Measurements from ENCODE around the gene FUT3. TPM values are rescaled to one million over a fixed set of nuclear protein-coding genes. Genes with fewer than 3 reads are reported as not detected.

FUT3 gene
- total RNA-seq, 1 donor from 2014 or later = 1.4 TPM

- peak overlapping the region; percentile 44 for H3K4me3 ChIP-seq (ENCODE audit: low read depth, low read length)
- DNase-seq (ENCODE audit: low read depth) = no peak
- TF ChIP-seq, protein P1, sequence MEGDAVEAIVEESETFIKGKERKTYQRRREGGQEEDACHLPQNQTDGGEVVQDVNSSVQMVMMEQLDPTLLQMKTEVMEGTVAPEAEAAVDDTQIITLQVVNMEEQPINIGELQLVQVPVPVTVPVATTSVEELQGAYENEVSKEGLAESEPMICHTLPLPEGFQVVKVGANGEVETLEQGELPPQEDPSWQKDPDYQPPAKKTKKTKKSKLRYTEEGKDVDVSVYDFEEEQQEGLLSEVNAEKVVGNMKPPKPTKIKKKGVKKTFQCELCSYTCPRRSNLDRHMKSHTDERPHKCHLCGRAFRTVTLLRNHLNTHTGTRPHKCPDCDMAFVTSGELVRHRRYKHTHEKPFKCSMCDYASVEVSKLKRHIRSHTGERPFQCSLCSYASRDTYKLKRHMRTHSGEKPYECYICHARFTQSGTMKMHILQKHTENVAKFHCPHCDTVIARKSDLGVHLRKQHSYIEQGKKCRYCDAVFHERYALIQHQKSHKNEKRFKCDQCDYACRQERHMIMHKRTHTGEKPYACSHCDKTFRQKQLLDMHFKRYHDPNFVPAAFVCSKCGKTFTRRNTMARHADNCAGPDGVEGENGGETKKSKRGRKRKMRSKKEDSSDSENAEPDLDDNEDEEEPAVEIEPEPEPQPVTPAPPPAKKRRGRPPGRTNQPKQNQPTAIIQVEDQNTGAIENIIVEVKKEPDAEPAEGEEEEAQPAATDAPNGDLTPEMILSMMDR (conservative IDR thresholded peaks at IDR 0.05; ENCODE audit: low read depth, low read length) = peak; percentile 95
These were observed 47.3 kb downstream of the FUT3 start for GRCh38 chr19:5803752-5804515.

GRCh38 chr19:5803441-5803751 is 47.9 kb downstream of the FUT3 start:
- DNase-seq (ENCODE audit: low read depth) = no peak
- TF ChIP-seq, protein P1 (conservative IDR thresholded peaks at IDR 0.05; ENCODE audit: low read depth, low read length) = no peak
- peak overlapping the region; percentile 44 for H3K4me3 ChIP-seq (ENCODE audit: low read depth, low read length)

GRCh38 chr19:5801796-5802619 is 49.2 kb downstream of the FUT3 start:
- H3K4me3 ChIP-seq (ENCODE audit: low read depth, low read length) = no peak overlapping the region
- no peak for DNase-seq (ENCODE audit: low read depth)
- TF ChIP-seq, protein P1 (conservative IDR thresholded peaks at IDR 0.05; ENCODE audit: low read depth, low read length) = no peak

DNA sequence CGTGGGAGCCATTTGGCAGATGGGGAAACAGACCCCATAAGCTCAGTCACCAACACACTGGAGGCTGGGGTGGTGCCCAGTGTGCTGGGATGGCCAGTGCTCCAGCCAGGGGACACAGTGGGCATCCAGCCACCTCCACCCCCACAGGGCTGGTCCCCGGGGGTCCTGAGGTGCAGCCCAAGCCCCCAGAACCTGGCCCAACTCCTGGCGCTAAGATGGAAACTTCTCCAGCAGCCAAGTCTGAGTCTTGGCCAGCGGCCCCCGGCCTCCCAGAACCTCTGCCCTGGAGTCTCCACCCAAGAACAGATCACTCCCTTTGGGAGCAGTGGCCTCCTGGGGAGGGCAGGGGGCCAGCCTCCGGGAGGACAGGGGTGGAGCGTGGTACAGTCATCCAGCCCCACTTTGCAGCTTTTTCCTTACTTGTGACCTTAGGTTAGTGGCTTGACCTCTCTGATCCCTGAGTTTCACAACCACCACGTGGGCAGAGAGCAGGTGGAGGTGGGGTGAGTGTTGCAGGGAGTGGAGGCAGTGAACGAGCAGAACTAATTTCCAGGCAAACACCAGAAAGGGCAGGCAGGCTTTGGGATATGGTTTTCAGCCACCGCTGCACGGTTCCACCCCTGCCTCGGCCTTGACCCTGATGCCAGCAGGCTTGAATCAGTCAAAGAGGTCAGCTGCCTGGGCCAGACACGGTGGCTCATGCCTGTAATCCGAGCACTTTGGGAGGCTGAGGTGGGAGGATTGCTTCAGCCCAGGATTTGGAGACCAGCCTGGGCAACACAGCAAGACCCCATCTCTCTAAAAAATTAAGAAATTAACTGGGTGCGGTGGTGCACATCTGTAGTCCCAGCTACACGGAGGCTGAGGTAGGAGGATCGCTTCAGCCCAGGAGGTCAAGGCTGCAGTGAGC is 50.6 kb downstream of the FUT3 start:
- DNase-seq (ENCODE audit: low read depth) = no peak
- TF ChIP-seq, protein P1 (conservative IDR thresholded peaks at IDR 0.05; ENCODE audit: low read depth, low read length) = no peak
- H3K4me3 ChIP-seq (ENCODE audit: low read depth, low read length) = no peak overlapping the region

GRCh38 chr19:5799247-5800241 is 51.7 kb downstream of the FUT3 start:
- DNase-seq (ENCODE audit: low read depth) = no peak
- TF ChIP-seq, protein P1 (conservative IDR thresholded peaks at IDR 0.05; ENCODE audit: low read depth, low read length) = no peak
- no peak overlapping the region for H3K4me3 ChIP-seq (ENCODE audit: low read depth, low read length)

DNA sequence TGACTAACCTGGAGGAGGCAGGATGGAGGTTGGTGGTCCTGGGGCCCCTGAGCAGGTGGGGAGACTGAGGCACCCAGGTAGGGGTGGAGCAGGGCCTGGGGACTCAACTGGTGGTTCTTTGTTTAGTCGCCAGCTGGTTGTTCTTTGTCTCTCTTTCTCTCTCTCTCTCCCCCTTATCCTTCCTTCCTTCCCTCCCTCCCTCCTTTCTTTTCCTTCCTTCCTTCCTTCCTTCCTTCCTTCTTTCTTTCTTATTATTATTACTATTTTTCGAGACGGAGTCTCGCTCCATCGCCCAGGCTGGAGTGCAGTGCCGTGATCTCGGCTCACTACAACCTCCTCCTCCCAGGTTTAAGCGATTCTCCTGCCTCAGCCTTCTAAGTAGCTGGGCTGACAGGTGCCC is 53.0 kb downstream of the FUT3 start:
- DNase-seq (ENCODE audit: low read depth) = no peak
- no peak overlapping the region for H3K4me3 ChIP-seq (ENCODE audit: low read depth, low read length)
- TF ChIP-seq, protein P1 (conservative IDR thresholded peaks at IDR 0.05; ENCODE audit: low read depth, low read length) = no peak
